LNCaP clone FGC (cell line): ENCODE data around the gene SPNS3.

Experiments
- DNase-seq: peaks from one replicate; pipeline ENCODE4 v3.0.0-alpha.2; 2011; ENCODE audit warnings: low read depth
- H3K4me3 ChIP-seq: 2 replicates; pipeline ENCODE4 v1.5.1; 2011; ENCODE audit warnings: mild to moderate bottlenecking, low read depth, low read length, control low read depth
- CTCF ChIP-seq: IDR thresholded peaks from 2 replicates; pipeline ENCODE4 v1.5.1; 2012; ENCODE audit warnings: mild to moderate bottlenecking; ENCODE audit not compliant: control insufficient read depth, insufficient read depth; ENCODE audit errors: extremely low read depth

The SPNS3 gene

GRCh38 chr17:4513113-4514032 is 79.6 kb downstream of the SPNS3 start:
- TF ChIP-seq CTCF = no peak
- no peak overlapping the region for H3K4me3 ChIP-seq
- DNase-seq = no peak

GRCh38 chr17:4514206-4514605 is 80.5 kb downstream of the SPNS3 start:
- DNase-seq = no peak
- TF ChIP-seq CTCF = no peak
- H3K4me3 ChIP-seq = no peak overlapping the region

GRCh38 chr17:4514779-4515178 is 81.0 kb downstream of the SPNS3 start:
- DNase-seq = no peak
- TF ChIP-seq CTCF = no peak
- H3K4me3 ChIP-seq = no peak overlapping the region

- DNase-seq = no peak
- no peak for TF ChIP-seq CTCF
- H3K4me3 ChIP-seq = no peak overlapping the region
Observed at GRCh38 chr17:4515501-4515900, 81.8 kb downstream of the SPNS3 start.

GRCh38 chr17:4516735-4517134 is 83.0 kb downstream of the SPNS3 start:
- H3K4me3 ChIP-seq = no peak overlapping the region
- DNase-seq = no peak
- no peak for TF ChIP-seq CTCF

- no peak overlapping the region for H3K4me3 ChIP-seq
- no peak for TF ChIP-seq CTCF
- no peak for DNase-seq
Observed at GRCh38 chr17:4518901-4519300, 85.2 kb downstream of the SPNS3 start.
